GM13977 (cell line): ENCODE data around the gene TSHR.

ENCODE experiments used
- DNase-seq: peaks from one replicate; pipeline ENCODE4 v3.0.0; 2012; ENCODE audit warnings: low spot score
- CTCF ChIP-seq: IDR thresholded peaks from 2 replicates; pipeline ENCODE4 v1.5.1; 2012; ENCODE audit warnings: mild to moderate bottlenecking, control low read depth; ENCODE audit not compliant: insufficient read depth; ENCODE audit errors: extremely low read depth, missing control alignments
- in situ Hi-C: fragments of 300-500 bp; cut with MboI; formaldehyde crosslinking; loops from one replicate; pipeline ENCODE4 v1.12.0; 2022; ENCODE audit warnings: low sequenced_read_pairs, low pct_unique_long_range_greater_than_20kb, mixed read lengths, inconsistent platforms; ENCODE audit not compliant: unreplicated experiment

TSHR gene

DNA sequence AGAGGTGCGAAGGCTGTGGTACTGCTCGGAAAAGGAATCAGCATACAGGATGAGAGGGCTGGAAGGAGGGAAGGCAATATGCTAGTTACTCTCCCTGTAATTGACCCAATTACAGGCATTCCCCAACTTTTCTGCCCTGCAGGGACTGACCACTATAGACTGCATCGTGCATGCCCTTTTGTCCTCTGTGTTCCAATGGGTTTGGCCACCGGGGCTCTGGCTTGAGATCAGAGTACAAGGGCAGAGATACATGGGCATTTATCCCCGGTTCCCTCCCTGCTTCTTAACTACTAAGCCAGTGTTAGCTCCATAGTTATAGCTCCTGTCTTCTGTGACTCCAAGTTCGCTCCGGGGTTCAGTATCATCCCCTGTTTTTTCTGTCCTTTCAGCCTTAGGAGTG is 205.7 kb downstream of the TSHR start:
- in situ Hi-C loops: loop anchor here (10.0 kb wide), 1 partner anchor 176 kb away; no protein-coding TSS in a partner anchor
- no peak for DNase-seq
- TF ChIP-seq CTCF: no peak

- no peak for DNase-seq
- TF ChIP-seq CTCF: no peak
- in situ Hi-C loops: loop anchor here (10.0 kb wide), 1 partner anchor 177 kb away; no protein-coding TSS in a partner anchor
These were observed 206.3 kb downstream of the TSHR start for GRCh38 chr14:81161749-81162148.

GRCh38 chr14:81162941-81163340 is 207.5 kb downstream of the TSHR start:
- TF ChIP-seq CTCF: no peak
- in situ Hi-C loops: loop anchor here (10.0 kb wide), 1 partner anchor 178 kb away; no protein-coding TSS in a partner anchor
- DNase-seq: no peak

- peak; percentile 56 for DNase-seq
- TF ChIP-seq CTCF: peak; percentile 94
- in situ Hi-C loops: loop anchor here (10.0 kb wide), 1 partner anchor 179 kb away; no protein-coding TSS in a partner anchor
These were observed 208.8 kb downstream of the TSHR start for GRCh38 chr14:81164167-81164774.

- in situ Hi-C loops: loop anchor here (10.0 kb wide), 1 partner anchor 180 kb away; no protein-coding TSS in a partner anchor
- DNase-seq: no peak
- no peak for TF ChIP-seq CTCF
These were observed 209.8 kb downstream of the TSHR start for GRCh38 chr14:81165188-81165587.

GRCh38 chr14:81166121-81166520 is 210.7 kb downstream of the TSHR start:
- in situ Hi-C loops: loop anchor here (10.0 kb wide), 1 partner anchor 181 kb away; no protein-coding TSS in a partner anchor
- DNase-seq: no peak
- TF ChIP-seq CTCF: no peak
